Osteoblast (primary cell): ENCODE results near the gene WNK2. TPM values are rescaled to one million over a fixed set of nuclear protein-coding genes. Genes with fewer than 3 reads are reported as not detected.

ENCODE experiments used
- DNase-seq: peaks from one replicate; pipeline ENCODE4 v3.0.0; 2011; ENCODE audit warnings: low spot score, mixed read lengths; ENCODE audit not compliant: insufficient read length; ENCODE audit errors: missing footprints
- H2AFZ ChIP-seq: 2 replicates; pipeline ENCODE4 v1.6.0; 2011; ENCODE audit warnings: mild to moderate bottlenecking, low read length
- H3K27ac ChIP-seq: 2 replicates; pipeline ENCODE4 v1.5.1; 2011; ENCODE audit warnings: mild to moderate bottlenecking, low read depth, low read length, moderate library complexity
- H3K27me3 ChIP-seq: 2 replicates; pipeline ENCODE4 v1.6.0; 2012; ENCODE audit warnings: mild to moderate bottlenecking, control low read depth, inconsistent platforms, low read length, moderate library complexity; ENCODE audit not compliant: insufficient read depth
- H3K36me3 ChIP-seq: 2 replicates; pipeline ENCODE4 v1.5.1; 2011; ENCODE audit warnings: mild to moderate bottlenecking, low read length, control low read depth, moderate library complexity; ENCODE audit not compliant: insufficient read depth
- H3K4me1 ChIP-seq: 2 replicates; pipeline ENCODE4 v1.5.1; 2011; ENCODE audit warnings: mild to moderate bottlenecking, low read length, control low read depth, moderate library complexity; ENCODE audit not compliant: insufficient read depth
- H3K4me2 ChIP-seq: 2 replicates; pipeline ENCODE4 v1.6.0; 2011; ENCODE audit warnings: mild to moderate bottlenecking, low read length; ENCODE audit not compliant: insufficient read depth
- H3K4me3 ChIP-seq: fragments of 200-600 bp; sonication (generic); 3 replicates; pipeline ENCODE4 v1.5.1; 2012; ENCODE audit warnings: mild to moderate bottlenecking, low read length, inconsistent platforms; ENCODE audit not compliant: insufficient read depth
- H3K79me2 ChIP-seq: 2 replicates; pipeline ENCODE4 v1.6.0; 2012; ENCODE audit warnings: mild to moderate bottlenecking, low read length, control low read depth, inconsistent platforms; ENCODE audit not compliant: insufficient read depth
- H3K9me3 ChIP-seq: 2 replicates; pipeline ENCODE4 v1.5.1; 2011; ENCODE audit warnings: low read depth, low read length, control low read depth
- H4K20me1 ChIP-seq: 2 replicates; pipeline ENCODE4 v1.6.0; 2012; ENCODE audit warnings: mild to moderate bottlenecking, low read length, control low read depth; ENCODE audit not compliant: insufficient read depth
- CTCF ChIP-seq: IDR thresholded peaks from 2 replicates; pipeline ENCODE4 v1.5.1; 2011; ENCODE audit warnings: mild to moderate bottlenecking, low read depth, low read length, moderate library complexity; ENCODE audit errors: extremely low read depth
- total RNA-seq: library from RNA; depleted of rRNA; stranded (reverse); fragments of >200 nt; gene quantifications from 2 replicates; pipeline ENCODE4 v1.2.3, GENCODE V29; 2012

Gene WNK2
- total RNA-seq, 1 donor = not detected

GRCh38 chr9:93257808-93258331, 73.9 kb downstream of the WNK2 start:
- no peak overlapping the region for H3K27ac ChIP-seq
- no peak overlapping the region for H2AFZ ChIP-seq
- H3K27me3 ChIP-seq = no peaks in the 10 kb centered on the region
- no peaks in the 10 kb centered on the region for H4K20me1 ChIP-seq
- H3K4me1 ChIP-seq = no peaks in the 10 kb centered on the region
- no peak overlapping the region for H3K4me2 ChIP-seq
- H3K9me3 ChIP-seq = no peaks in the 10 kb centered on the region
- H3K4me3 ChIP-seq = no peak overlapping the region
- H3K79me2 ChIP-seq = no peaks in the 10 kb centered on the region
- H3K36me3 ChIP-seq = no peaks in the 10 kb centered on the region
- DNase-seq = peak; percentile 83
- TF ChIP-seq CTCF = no peak

- H3K4me1 ChIP-seq = no peaks in the 10 kb centered on the region
- no peaks in the 10 kb centered on the region for H3K9me3 ChIP-seq
- no peaks in the 10 kb centered on the region for H3K27me3 ChIP-seq
- no peak overlapping the region for H2AFZ ChIP-seq
- H3K4me3 ChIP-seq = no peak overlapping the region
- no peak for TF ChIP-seq CTCF
- no peaks in the 10 kb centered on the region for H3K36me3 ChIP-seq
- no peak overlapping the region for H3K4me2 ChIP-seq
- H4K20me1 ChIP-seq = no peaks in the 10 kb centered on the region
- H3K27ac ChIP-seq = no peak overlapping the region
- DNase-seq = peak; percentile 50
- H3K79me2 ChIP-seq = no peaks in the 10 kb centered on the region
Observed at GRCh38 chr9:93258419-93258817, 74.5 kb downstream of the WNK2 start.

GRCh38 chr9:93258818-93259489, 75.0 kb downstream of the WNK2 start:
- no peaks in the 10 kb centered on the region for H3K79me2 ChIP-seq
- DNase-seq = peak; percentile 73
- no peak overlapping the region for H2AFZ ChIP-seq
- TF ChIP-seq CTCF = no peak
- no peaks in the 10 kb centered on the region for H3K27me3 ChIP-seq
- H3K4me3 ChIP-seq = no peak overlapping the region
- H3K9me3 ChIP-seq = no peaks in the 10 kb centered on the region
- no peaks in the 10 kb centered on the region for H4K20me1 ChIP-seq
- H3K36me3 ChIP-seq = no peaks in the 10 kb centered on the region
- no peak overlapping the region for H3K4me2 ChIP-seq
- H3K27ac ChIP-seq = no peak overlapping the region
- H3K4me1 ChIP-seq = no peaks in the 10 kb centered on the region

GRCh38 chr9:93259490-93260262, 75.7 kb downstream of the WNK2 start:
- Histone ChIP-seq H2AFZ (no peak overlapping the region), H3K79me2 (no peaks in the 10 kb centered on the region), H4K20me1 (no peaks in the 10 kb centered on the region), H3K4me2 (no peak overlapping the region), H3K4me3 (no peak overlapping the region), H3K4me1 (no peaks in the 10 kb centered on the region), H3K27ac (no peak overlapping the region), H3K36me3 (no peaks in the 10 kb centered on the region), H3K9me3 (no peaks in the 10 kb centered on the region), H3K27me3 (no peaks in the 10 kb centered on the region)
- TF ChIP-seq CTCF = no peak
- DNase-seq = peak; percentile 62
